ENCODE results near the gene MARCO.

GRCh38 chr2:119040730-119041129, 98.7 kb downstream of the MARCO start:
- TF ChIP-seq GATA2 (IDR thresholded peaks at IDR 0.05; ENCODE audit: low read depth, low read length) (no peak), GATA3 (IDR thresholded peaks at IDR 0.05; ENCODE audit: low read depth, low read length) (no peak)

Measured in SH-SY5Y (cell line).